HG02798 (cell line): ENCODE data around the gene ARHGAP40.

Source experiments
- ATAC-seq: cut with Tn5 transposase; IDR thresholded peaks from one replicate; pipeline ENCODE4 v1.9.1; 2021; ENCODE audit warnings: mild to moderate bottlenecking; ENCODE audit not compliant: unreplicated experiment, poor library complexity

ARHGAP40 gene

GRCh38 chr20:38601216-38602184, at the start of gene ARHGAP40:
Gene ARHGAP40, plus strand, starts transcription at chr20:38601809.
- no peak for ATAC-seq

GRCh38 chr20:38554986-38555385, 46.6 kb upstream of the ARHGAP40 start:
- no peak for ATAC-seq

- ATAC-seq = no peak
Measured at GRCh38 chr20:38555395-38555794, 46.2 kb upstream of the ARHGAP40 start.

GRCh38 chr20:38557174-38557573, 44.4 kb upstream of the ARHGAP40 start:
- no peak for ATAC-seq

- no peak for ATAC-seq
Measured at GRCh38 chr20:38558596-38559360, 42.8 kb upstream of the ARHGAP40 start.

GRCh38 chr20:38559764-38560163, 41.8 kb upstream of the ARHGAP40 start:
- no peak for ATAC-seq

GRCh38 chr20:38563802-38564431, 37.7 kb upstream of the ARHGAP40 start:
- ATAC-seq = no peak

GRCh38 chr20:38564680-38565079, 36.9 kb upstream of the ARHGAP40 start:
- ATAC-seq = no peak

GRCh38 chr20:38566036-38566598, 35.5 kb upstream of the ARHGAP40 start:
- ATAC-seq = no peak

- ATAC-seq = no peak
Measured at GRCh38 chr20:38569747-38570525, 31.7 kb upstream of the ARHGAP40 start.

- no peak for ATAC-seq
Measured at GRCh38 chr20:38573413-38573812, 28.2 kb upstream of the ARHGAP40 start.

- no peak for ATAC-seq
Measured at GRCh38 chr20:38579219-38579910, 22.2 kb upstream of the ARHGAP40 start.

- ATAC-seq = no peak
Measured at GRCh38 chr20:38579921-38580320, 21.7 kb upstream of the ARHGAP40 start.

- ATAC-seq = no peak
Measured at GRCh38 chr20:38581013-38581412, 20.6 kb upstream of the ARHGAP40 start, which contains the start of gene ADIG. Gene ADIG, plus strand, starts transcription at chr20:38581197. Its CDS starts 54 bp downstream, at chr20:38581251.

- no peak for ATAC-seq
Measured at GRCh38 chr20:38581830-38582358, 19.7 kb upstream of the ARHGAP40 start.

GRCh38 chr20:38583306-38583705, 18.3 kb upstream of the ARHGAP40 start:
- ATAC-seq = no peak

GRCh38 chr20:38584099-38584763, 17.4 kb upstream of the ARHGAP40 start:
- no peak for ATAC-seq
